Measurements from ENCODE around the gene MAFB.

The MAFB gene

DNA sequence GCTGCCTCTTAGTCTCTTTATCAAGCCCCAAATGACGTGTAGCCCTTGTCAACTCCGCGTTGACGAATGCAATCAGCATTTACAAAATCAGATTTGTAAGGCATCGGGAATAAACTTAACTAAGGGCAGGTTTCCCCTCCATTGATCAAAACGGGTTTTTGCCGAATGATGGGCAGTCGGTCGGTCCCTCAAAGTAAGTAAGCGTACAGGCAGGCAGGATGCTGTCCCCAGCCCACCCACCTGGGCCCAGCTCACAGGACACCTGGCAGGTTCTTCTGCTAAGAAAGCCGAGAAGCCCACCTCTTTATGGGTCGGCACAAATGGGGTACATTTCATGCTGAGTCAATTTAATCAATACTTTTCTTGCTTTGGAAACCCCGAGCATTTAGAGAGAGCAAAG lies 22.0 kb upstream of the MAFB start:
- POLR2A ChIA-PET = interaction anchor here (0.7 kb wide), 1 partner anchor 22 kb away, joined by 3 read pairs; the partner anchor contains the start of gene MAFB
- no peak for TF ChIP-seq ZNF416 (tag by site-specific recombination; IDR thresholded peaks at IDR 0.05)
- TF ChIP-seq GFI1B (tag by site-specific recombination; IDR thresholded peaks at IDR 0.05) = no peak
- TF ChIP-seq ZFP37 (tag by site-specific recombination; IDR thresholded peaks at IDR 0.05) = no peak
- TF ChIP-seq ZNF777 (tag by site-specific recombination; IDR thresholded peaks at IDR 0.05; ENCODE audit: borderline replicate concordance) = no peak
- TF ChIP-seq, protein P1, sequence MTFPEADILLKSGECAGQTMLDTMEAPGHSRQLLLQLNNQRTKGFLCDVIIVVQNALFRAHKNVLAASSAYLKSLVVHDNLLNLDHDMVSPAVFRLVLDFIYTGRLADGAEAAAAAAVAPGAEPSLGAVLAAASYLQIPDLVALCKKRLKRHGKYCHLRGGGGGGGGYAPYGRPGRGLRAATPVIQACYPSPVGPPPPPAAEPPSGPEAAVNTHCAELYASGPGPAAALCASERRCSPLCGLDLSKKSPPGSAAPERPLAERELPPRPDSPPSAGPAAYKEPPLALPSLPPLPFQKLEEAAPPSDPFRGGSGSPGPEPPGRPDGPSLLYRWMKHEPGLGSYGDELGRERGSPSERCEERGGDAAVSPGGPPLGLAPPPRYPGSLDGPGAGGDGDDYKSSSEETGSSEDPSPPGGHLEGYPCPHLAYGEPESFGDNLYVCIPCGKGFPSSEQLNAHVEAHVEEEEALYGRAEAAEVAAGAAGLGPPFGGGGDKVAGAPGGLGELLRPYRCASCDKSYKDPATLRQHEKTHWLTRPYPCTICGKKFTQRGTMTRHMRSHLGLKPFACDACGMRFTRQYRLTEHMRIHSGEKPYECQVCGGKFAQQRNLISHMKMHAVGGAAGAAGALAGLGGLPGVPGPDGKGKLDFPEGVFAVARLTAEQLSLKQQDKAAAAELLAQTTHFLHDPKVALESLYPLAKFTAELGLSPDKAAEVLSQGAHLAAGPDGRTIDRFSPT (tag by site-specific recombination; IDR thresholded peaks at IDR 0.05) = no peak
- no peak for TF ChIP-seq SALL2 (tag by site-specific recombination; IDR thresholded peaks at IDR 0.05; ENCODE audit: borderline replicate concordance)
- TF ChIP-seq ZBTB17 (tag by site-specific recombination; IDR thresholded peaks at IDR 0.05) = no peak
- TF ChIP-seq, protein P2, sequence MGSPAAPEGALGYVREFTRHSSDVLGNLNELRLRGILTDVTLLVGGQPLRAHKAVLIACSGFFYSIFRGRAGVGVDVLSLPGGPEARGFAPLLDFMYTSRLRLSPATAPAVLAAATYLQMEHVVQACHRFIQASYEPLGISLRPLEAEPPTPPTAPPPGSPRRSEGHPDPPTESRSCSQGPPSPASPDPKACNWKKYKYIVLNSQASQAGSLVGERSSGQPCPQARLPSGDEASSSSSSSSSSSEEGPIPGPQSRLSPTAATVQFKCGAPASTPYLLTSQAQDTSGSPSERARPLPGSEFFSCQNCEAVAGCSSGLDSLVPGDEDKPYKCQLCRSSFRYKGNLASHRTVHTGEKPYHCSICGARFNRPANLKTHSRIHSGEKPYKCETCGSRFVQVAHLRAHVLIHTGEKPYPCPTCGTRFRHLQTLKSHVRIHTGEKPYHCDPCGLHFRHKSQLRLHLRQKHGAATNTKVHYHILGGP (tag by site-specific recombination; IDR thresholded peaks at IDR 0.05) = no peak
- no peak for TF ChIP-seq ZNF133 (tag by site-specific recombination; IDR thresholded peaks at IDR 0.05)
- no peak for TF ChIP-seq ZNF843 (tag by site-specific recombination; IDR thresholded peaks at IDR 0.05)
- no peak for TF ChIP-seq SCRT1 (tag by site-specific recombination; IDR thresholded peaks at IDR 0.05; ENCODE audit: borderline replicate concordance)
- TF ChIP-seq, protein P3, sequence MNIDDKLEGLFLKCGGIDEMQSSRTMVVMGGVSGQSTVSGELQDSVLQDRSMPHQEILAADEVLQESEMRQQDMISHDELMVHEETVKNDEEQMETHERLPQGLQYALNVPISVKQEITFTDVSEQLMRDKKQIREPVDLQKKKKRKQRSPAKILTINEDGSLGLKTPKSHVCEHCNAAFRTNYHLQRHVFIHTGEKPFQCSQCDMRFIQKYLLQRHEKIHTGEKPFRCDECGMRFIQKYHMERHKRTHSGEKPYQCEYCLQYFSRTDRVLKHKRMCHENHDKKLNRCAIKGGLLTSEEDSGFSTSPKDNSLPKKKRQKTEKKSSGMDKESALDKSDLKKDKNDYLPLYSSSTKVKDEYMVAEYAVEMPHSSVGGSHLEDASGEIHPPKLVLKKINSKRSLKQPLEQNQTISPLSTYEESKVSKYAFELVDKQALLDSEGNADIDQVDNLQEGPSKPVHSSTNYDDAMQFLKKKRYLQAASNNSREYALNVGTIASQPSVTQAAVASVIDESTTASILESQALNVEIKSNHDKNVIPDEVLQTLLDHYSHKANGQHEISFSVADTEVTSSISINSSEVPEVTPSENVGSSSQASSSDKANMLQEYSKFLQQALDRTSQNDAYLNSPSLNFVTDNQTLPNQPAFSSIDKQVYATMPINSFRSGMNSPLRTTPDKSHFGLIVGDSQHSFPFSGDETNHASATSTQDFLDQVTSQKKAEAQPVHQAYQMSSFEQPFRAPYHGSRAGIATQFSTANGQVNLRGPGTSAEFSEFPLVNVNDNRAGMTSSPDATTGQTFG (tag by site-specific recombination; IDR thresholded peaks at IDR 0.05; ENCODE audit: borderline replicate concordance) = no peak
- TF ChIP-seq ZNF433 (tag by site-specific recombination; IDR thresholded peaks at IDR 0.05; ENCODE audit: low read depth) = no peak
- TF ChIP-seq ZNF701 (tag by site-specific recombination; IDR thresholded peaks at IDR 0.05) = no peak
- TF ChIP-seq, protein P4, sequence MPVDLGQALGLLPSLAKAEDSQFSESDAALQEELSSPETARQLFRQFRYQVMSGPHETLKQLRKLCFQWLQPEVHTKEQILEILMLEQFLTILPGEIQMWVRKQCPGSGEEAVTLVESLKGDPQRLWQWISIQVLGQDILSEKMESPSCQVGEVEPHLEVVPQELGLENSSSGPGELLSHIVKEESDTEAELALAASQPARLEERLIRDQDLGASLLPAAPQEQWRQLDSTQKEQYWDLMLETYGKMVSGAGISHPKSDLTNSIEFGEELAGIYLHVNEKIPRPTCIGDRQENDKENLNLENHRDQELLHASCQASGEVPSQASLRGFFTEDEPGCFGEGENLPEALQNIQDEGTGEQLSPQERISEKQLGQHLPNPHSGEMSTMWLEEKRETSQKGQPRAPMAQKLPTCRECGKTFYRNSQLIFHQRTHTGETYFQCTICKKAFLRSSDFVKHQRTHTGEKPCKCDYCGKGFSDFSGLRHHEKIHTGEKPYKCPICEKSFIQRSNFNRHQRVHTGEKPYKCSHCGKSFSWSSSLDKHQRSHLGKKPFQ (tag by site-specific recombination; IDR thresholded peaks at IDR 0.05) = no peak
- TF ChIP-seq ZNF544 (tag by site-specific recombination; IDR thresholded peaks at IDR 0.05) = no peak
- no peak for TF ChIP-seq ZBTB7A (tag by site-specific recombination; IDR thresholded peaks at IDR 0.05; ENCODE audit: low read depth)
- TF ChIP-seq ZNF558 (tag by site-specific recombination; IDR thresholded peaks at IDR 0.05) = no peak
- no peaks in the 10 kb centered on the region for H3K4me1 ChIP-seq (ENCODE audit: control insufficient read depth, insufficient read depth, low read length)
- CTCF ChIA-PET = interaction anchor here (0.6 to 0.9 kb wide), 5 partner anchors 30 to 1818 kb away, joined by 3 to 4 read pairs (median 3); no protein-coding TSS in a partner anchor
- no peak overlapping the region for H3K27ac ChIP-seq (ENCODE audit: extremely low read depth, low read depth, low read length)
- H3K36me3 ChIP-seq (ENCODE audit: control insufficient read depth in 2 of 2, insufficient read depth in 1 of 2, low read length in 2 of 2) = no peaks in the 10 kb centered on the region
- H3K9me3 ChIP-seq (ENCODE audit: control insufficient read depth, insufficient read depth, low read depth, low read length) = no peaks in the 10 kb centered on the region
- H3K4me3 ChIP-seq (ENCODE audit: low read depth, low read length) = no peak overlapping the region

DNA sequence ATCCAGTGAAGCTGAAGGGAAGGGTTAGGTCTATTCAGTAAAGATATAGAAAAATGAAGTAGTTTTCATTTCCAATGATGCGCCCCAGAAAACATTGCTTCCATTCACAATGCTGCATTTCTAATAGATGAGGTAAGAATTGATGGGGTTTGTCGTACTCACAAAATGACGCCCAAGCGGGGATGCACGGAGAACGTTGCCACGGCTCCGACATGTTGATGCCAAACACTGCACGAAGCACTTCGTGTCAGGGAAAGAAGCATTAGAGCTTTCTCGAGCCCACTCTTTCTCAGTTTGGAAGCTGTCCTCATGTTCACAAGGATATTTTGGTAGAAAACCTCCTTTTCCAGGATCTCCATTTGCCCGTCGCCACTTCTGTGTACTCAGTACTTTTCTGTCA lies 21.6 kb upstream of the MAFB start:
- CTCF ChIA-PET = interaction anchor here (0.6 to 0.7 kb wide), 4 partner anchors 49 to 1818 kb away, joined by 3 to 4 read pairs (median 3); no protein-coding TSS in a partner anchor
- Histone ChIP-seq H3K4me1 (ENCODE audit: control insufficient read depth, insufficient read depth, low read length) (no peaks in the 10 kb centered on the region), H3K4me3 (ENCODE audit: low read depth, low read length) (no peak overlapping the region), H3K9me3 (ENCODE audit: control insufficient read depth, insufficient read depth, low read depth, low read length) (no peaks in the 10 kb centered on the region), H3K36me3 (ENCODE audit: control insufficient read depth in 2 of 2, insufficient read depth in 1 of 2, low read length in 2 of 2) (no peaks in the 10 kb centered on the region), H3K27ac (ENCODE audit: extremely low read depth, low read depth, low read length) (no peak overlapping the region)
- TF ChIP-seq ZNF266 (tag by site-specific recombination; IDR thresholded peaks at IDR 0.05; ENCODE audit: low read depth) (no peak), ZNF350 (tag by site-specific recombination; IDR thresholded peaks at IDR 0.05) (no peak)
- TF ChIP-seq, protein P4 (tag by site-specific recombination; IDR thresholded peaks at IDR 0.05) = no peak
- POLR2A ChIA-PET = interaction anchor here (0.7 to 1.6 kb wide), 2 partner anchors 21 to 22 kb away, joined by 3 to 4 read pairs; partner anchors contain the start of gene MAFB

Measured in HEK293 (cell line).